HepG2 (cell line): ENCODE data around the gene PXMP4. TPM values are rescaled to one million over a fixed set of nuclear protein-coding genes. Genes with fewer than 3 reads are reported as not detected.
A peak's percentile ranks its signal among the peaks of the same experiment; 100 is the strongest.

Experiments
- EHMT2 ChIP-seq: fragments of 200-600 bp; sonication (generic); IDR thresholded peaks from 2 replicates; pipeline ENCODE4 v1.7.0; 2017; ENCODE audit warnings: antibody characterized with exemption, low read depth, low read length, borderline replicate concordance
- ELF1 ChIP-seq: sonication (generic); formaldehyde crosslinking; IDR thresholded peaks from 2 replicates; pipeline ENCODE4 v1.4.0; 2020; ENCODE audit warnings: missing genetic modification reagents
- ETV5 ChIP-seq: IDR thresholded peaks from 2 replicates; pipeline ENCODE4 v1.6.1; 2018; ENCODE audit warnings: missing biosample characterization, missing genetic modification reagents, inconsistent platforms, borderline replicate concordance
- FOSL2 ChIP-seq: sonication (generic); formaldehyde crosslinking; IDR thresholded peaks from 2 replicates; pipeline ENCODE4 v1.4.0; 2020; ENCODE audit warnings: missing genetic modification reagents
- HOXA9 ChIP-seq: sonication (generic); formaldehyde crosslinking; IDR thresholded peaks from 2 replicates; pipeline ENCODE4 v1.8.1; 2022; ENCODE audit warnings: missing genetic modification reagents, mild to moderate bottlenecking, moderate library complexity, borderline replicate concordance
- HOXD1 ChIP-seq: sonication (generic); formaldehyde crosslinking; IDR thresholded peaks from 2 replicates; pipeline ENCODE4 v1.5.0; 2020; ENCODE audit warnings: missing genetic modification reagents
- ISL2 ChIP-seq: sonication (generic); formaldehyde crosslinking; IDR thresholded peaks from 2 replicates; pipeline ENCODE4 v1.5.0; 2020; ENCODE audit warnings: missing genetic modification reagents
- KAT8 ChIP-seq: IDR thresholded peaks from 2 replicates; pipeline ENCODE4 v1.6.1; 2016; ENCODE audit warnings: missing genetic modification reagents, missing compliant biosample characterization
- SNAPC2 ChIP-seq: sonication (generic); formaldehyde crosslinking; IDR thresholded peaks from 2 replicates; pipeline ENCODE4 v1.8.1; 2022; ENCODE audit warnings: mild to moderate bottlenecking, missing genetic modification reagents
- ZC3H13 ChIP-seq: sonication (generic); formaldehyde crosslinking; IDR thresholded peaks from 2 replicates; pipeline ENCODE4 v1.8.1; 2023; ENCODE audit warnings: mild to moderate bottlenecking, missing genetic modification reagents, moderate library complexity
- ZNF17 ChIP-seq: sonication (generic); formaldehyde crosslinking; IDR thresholded peaks from 2 replicates; pipeline ENCODE4 v1.5.0; 2020; ENCODE audit warnings: mild to moderate bottlenecking, missing genetic modification reagents
- ZNF552 ChIP-seq: sonication (generic); formaldehyde crosslinking; IDR thresholded peaks from 2 replicates; pipeline ENCODE4 v1.9.0; 2022; ENCODE audit warnings: missing genetic modification reagents, mild to moderate bottlenecking, borderline replicate concordance
- ZNF660 ChIP-seq: sonication (generic); formaldehyde crosslinking; IDR thresholded peaks from 2 replicates; pipeline ENCODE4 v1.5.1; 2020; ENCODE audit warnings: mild to moderate bottlenecking, low read depth, missing genetic modification reagents, borderline replicate concordance
- ZNF780A ChIP-seq: sonication (generic); formaldehyde crosslinking; IDR thresholded peaks from 2 replicates; pipeline ENCODE4 v1.8.0; 2022; ENCODE audit warnings: mild to moderate bottlenecking, missing genetic modification reagents, moderate library complexity
- polyA plus RNA-seq, 8 experiments: library from polyadenylated mRNA; depleted of rRNA in 3 of 8; stranded (reverse) in 7 of 8; unstranded in 1 of 8; fragments of >200 nt; fragmentation: Illumina TruSeq in 4 of 8; extraction: Trizol in 4 of 8; gene quantifications; 2 replicates each; pipeline versions ENCODE4 v1.2.1 to v1.2.3, GENCODE V29; 2011 to 2016; ENCODE audit warnings: low read depth in 4 of 8, missing spikeins in 1 of 8, mixed read lengths in 1 of 8; ENCODE audit not compliant: insufficient read depth in 1 of 8
- total RNA-seq, 5 experiments: library from RNA; depleted of rRNA; stranded (reverse); fragments of >200 nt; fragmentation: Illumina TruSeq; extraction: Trizol; gene quantifications; 2 replicates each; pipeline ENCODE4 v1.2.3, GENCODE V29; 2016; ENCODE audit warnings: low read depth in 1 of 5
- TF ChIP-seq, protein P1 (sequence below): sonication (generic); formaldehyde crosslinking; IDR thresholded peaks from 2 replicates; pipeline ENCODE4 v1.4.0; 2020; ENCODE audit warnings: missing genetic modification reagents, mild to moderate bottlenecking, borderline replicate concordance
- TF ChIP-seq, protein P2 (sequence below): sonication (generic); formaldehyde crosslinking; IDR thresholded peaks from 2 replicates; pipeline ENCODE4 v1.8.0; 2023; ENCODE audit warnings: mild to moderate bottlenecking, missing genetic modification reagents
- TF ChIP-seq, protein P3 (sequence below): sonication (generic); formaldehyde crosslinking; IDR thresholded peaks from 2 replicates; pipeline ENCODE4 v1.4.0; 2020; ENCODE audit warnings: mild to moderate bottlenecking, low read depth, missing genetic modification reagents
- TF ChIP-seq, protein P4 (sequence below): sonication (generic); formaldehyde crosslinking; IDR thresholded peaks from 2 replicates; pipeline ENCODE4 v1.4.0; 2020; ENCODE audit warnings: missing genetic modification reagents, borderline replicate concordance
- TF ChIP-seq, protein P5 (sequence below): sonication (generic); formaldehyde crosslinking; IDR thresholded peaks from 2 replicates; pipeline ENCODE4 v1.8.1; 2022; ENCODE audit warnings: mild to moderate bottlenecking, missing genetic modification reagents

Gene PXMP4
- total and polyA plus RNA-seq, 2 of the 13 experiments (the other 11 are each of a cell fraction or from before 2014, with no cell fraction given) = not detected

DNA sequence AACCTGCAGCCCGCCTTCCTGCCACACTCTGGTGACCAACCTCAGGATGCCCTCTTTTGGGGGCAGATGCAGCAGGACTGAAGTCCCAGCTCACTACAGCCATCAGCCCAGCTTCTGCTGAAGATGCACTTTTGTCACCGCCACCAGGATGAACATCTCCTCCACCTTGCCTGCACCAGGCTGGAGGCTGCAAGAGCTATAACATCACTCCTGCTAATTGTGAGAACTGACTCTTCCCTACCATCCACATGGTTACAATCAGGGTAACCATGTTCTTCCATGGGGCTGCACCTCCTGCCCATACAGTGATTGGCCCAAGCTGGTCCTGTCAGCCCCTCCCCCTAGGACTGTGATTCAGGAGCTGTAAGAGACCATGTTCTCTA is 55.4 kb downstream of the PXMP4 start (continued):
- TF ChIP-seq, protein P1, sequence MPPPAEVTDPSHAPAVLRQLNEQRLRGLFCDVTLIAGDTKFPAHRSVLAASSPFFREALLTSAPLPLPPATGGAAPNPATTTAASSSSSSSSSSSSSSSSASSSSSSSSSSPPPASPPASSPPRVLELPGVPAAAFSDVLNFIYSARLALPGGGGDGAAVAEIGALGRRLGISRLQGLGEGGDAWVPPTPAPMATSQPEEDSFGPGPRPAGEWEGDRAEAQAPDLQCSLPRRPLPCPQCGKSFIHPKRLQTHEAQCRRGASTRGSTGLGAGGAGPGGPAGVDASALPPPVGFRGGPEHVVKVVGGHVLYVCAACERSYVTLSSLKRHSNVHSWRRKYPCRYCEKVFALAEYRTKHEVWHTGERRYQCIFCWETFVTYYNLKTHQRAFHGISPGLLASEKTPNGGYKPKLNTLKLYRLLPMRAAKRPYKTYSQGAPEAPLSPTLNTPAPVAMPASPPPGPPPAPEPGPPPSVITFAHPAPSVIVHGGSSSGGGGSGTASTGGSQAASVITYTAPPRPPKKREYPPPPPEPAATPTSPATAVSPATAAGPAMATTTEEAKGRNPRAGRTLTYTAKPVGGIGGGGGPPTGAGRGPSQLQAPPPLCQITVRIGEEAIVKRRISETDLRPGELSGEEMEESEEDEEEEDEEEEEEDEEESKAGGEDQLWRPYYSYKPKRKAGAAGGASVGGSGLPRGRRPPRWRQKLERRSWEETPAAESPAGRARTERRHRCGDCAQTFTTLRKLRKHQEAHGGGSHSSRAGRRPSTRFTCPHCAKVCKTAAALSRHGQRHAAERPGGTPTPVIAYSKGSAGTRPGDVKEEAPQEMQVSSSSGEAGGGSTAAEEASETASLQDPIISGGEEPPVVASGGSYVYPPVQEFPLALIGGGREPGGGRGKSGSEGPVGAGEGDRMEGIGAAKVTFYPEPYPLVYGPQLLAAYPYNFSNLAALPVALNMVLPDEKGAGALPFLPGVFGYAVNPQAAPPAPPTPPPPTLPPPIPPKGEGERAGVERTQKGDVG (CRISPR knock-in tag) = peak; percentile 52; the same call in 1 of the 2 replicates
- TF ChIP-seq HOXA9 (CRISPR knock-in tag) = no peak
- TF ChIP-seq, protein P2, sequence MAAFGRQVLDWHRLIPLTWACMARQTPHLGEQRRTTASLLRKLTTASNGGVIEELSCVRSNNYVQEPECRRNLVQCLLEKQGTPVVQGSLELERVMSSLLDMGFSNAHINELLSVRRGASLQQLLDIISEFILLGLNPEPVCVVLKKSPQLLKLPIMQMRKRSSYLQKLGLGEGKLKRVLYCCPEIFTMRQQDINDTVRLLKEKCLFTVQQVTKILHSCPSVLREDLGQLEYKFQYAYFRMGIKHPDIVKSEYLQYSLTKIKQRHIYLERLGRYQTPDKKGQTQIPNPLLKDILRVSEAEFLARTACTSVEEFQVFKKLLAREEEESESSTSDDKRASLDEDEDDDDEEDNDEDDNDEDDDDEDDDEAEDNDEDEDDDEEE = 0 out of 2 replicates have a peak, but pooled peaks have one; percentile 57
- no peak for TF ChIP-seq HOXD1 (CRISPR knock-in tag)
- no peak for TF ChIP-seq ZNF552 (CRISPR knock-in tag)
- 0 out of 2 replicates have a peak, but pooled peaks have one; percentile 1 for TF ChIP-seq ETV5 (CRISPR knock-in tag)
- TF ChIP-seq ISL2 (CRISPR knock-in tag) = no peak
- 0 out of 2 replicates have a peak, but pooled peaks have one; percentile 15 for TF ChIP-seq ZC3H13
- no peak for TF ChIP-seq ZNF17 (CRISPR knock-in tag)
- TF ChIP-seq ZNF780A (CRISPR knock-in tag) = no peak
- TF ChIP-seq, protein P3, sequence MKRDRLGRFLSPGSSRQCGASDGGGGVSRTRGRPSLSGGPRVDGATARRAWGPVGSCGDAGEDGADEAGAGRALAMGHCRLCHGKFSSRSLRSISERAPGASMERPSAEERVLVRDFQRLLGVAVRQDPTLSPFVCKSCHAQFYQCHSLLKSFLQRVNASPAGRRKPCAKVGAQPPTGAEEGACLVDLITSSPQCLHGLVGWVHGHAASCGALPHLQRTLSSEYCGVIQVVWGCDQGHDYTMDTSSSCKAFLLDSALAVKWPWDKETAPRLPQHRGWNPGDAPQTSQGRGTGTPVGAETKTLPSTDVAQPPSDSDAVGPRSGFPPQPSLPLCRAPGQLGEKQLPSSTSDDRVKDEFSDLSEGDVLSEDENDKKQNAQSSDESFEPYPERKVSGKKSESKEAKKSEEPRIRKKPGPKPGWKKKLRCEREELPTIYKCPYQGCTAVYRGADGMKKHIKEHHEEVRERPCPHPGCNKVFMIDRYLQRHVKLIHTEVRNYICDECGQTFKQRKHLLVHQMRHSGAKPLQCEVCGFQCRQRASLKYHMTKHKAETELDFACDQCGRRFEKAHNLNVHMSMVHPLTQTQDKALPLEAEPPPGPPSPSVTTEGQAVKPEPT (CRISPR knock-in tag) = no peak
- TF ChIP-seq, protein P4, sequence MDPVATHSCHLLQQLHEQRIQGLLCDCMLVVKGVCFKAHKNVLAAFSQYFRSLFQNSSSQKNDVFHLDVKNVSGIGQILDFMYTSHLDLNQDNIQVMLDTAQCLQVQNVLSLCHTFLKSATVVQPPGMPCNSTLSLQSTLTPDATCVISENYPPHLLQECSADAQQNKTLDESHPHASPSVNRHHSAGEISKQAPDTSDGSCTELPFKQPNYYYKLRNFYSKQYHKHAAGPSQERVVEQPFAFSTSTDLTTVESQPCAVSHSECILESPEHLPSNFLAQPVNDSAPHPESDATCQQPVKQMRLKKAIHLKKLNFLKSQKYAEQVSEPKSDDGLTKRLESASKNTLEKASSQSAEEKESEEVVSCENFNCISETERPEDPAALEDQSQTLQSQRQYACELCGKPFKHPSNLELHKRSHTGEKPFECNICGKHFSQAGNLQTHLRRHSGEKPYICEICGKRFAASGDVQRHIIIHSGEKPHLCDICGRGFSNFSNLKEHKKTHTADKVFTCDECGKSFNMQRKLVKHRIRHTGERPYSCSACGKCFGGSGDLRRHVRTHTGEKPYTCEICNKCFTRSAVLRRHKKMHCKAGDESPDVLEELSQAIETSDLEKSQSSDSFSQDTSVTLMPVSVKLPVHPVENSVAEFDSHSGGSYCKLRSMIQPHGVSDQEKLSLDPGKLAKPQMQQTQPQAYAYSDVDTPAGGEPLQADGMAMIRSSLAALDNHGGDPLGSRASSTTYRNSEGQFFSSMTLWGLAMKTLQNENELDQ (CRISPR knock-in tag) = no peak
- TF ChIP-seq, protein P5, sequence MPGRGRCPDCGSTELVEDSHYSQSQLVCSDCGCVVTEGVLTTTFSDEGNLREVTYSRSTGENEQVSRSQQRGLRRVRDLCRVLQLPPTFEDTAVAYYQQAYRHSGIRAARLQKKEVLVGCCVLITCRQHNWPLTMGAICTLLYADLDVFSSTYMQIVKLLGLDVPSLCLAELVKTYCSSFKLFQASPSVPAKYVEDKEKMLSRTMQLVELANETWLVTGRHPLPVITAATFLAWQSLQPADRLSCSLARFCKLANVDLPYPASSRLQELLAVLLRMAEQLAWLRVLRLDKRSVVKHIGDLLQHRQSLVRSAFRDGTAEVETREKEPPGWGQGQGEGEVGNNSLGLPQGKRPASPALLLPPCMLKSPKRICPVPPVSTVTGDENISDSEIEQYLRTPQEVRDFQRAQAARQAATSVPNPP (CRISPR knock-in tag) = peak; percentile 36; the same call in 1 of the 2 replicates
- no peak for TF ChIP-seq FOSL2 (CRISPR knock-in tag)
- TF ChIP-seq EHMT2 = no peak
- no peak for TF ChIP-seq KAT8 (CRISPR knock-in tag)
- no peak for TF ChIP-seq ELF1 (CRISPR knock-in tag)
- 0 out of 2 replicates have a peak, but pooled peaks have one; percentile 29 for TF ChIP-seq SNAPC2 (CRISPR knock-in tag)
- no peak for TF ChIP-seq ZNF660 (CRISPR knock-in tag)
